Left forelimb (tissue), 1 donor: Measurements from ENCODE around the gene ITPR1.

Experiments used
- DNase-seq: peaks from one replicate; pipeline ENCODE4 v3.0.0-alpha.2; 2018; ENCODE audit warnings: low spot score

ITPR1 gene

GRCh38 chr3:4829031-4829394 lies 335.9 kb downstream of the ITPR1 start:
- no peak for DNase-seq

- no peak for DNase-seq
Measured at GRCh38 chr3:4830586-4830914, 337.4 kb downstream of the ITPR1 start.

- no peak for DNase-seq
Measured at GRCh38 chr3:4831580-4831950, 338.4 kb downstream of the ITPR1 start.

GRCh38 chr3:4833471-4833870 lies 340.3 kb downstream of the ITPR1 start:
- no peak for DNase-seq

- no peak for DNase-seq
Measured at GRCh38 chr3:4834403-4834866, 341.3 kb downstream of the ITPR1 start.

- no peak for DNase-seq
Measured at GRCh38 chr3:4835616-4836043, 342.5 kb downstream of the ITPR1 start.

- DNase-seq, result no peak
Measured at GRCh38 chr3:4836516-4836915, 343.4 kb downstream of the ITPR1 start.

- no peak for DNase-seq
Measured at GRCh38 chr3:4837374-4837930, 344.3 kb downstream of the ITPR1 start.

GRCh38 chr3:4838621-4839022 lies 345.5 kb downstream of the ITPR1 start:
- DNase-seq, result no peak

GRCh38 chr3:4839278-4839677 lies 346.1 kb downstream of the ITPR1 start:
- DNase-seq, result no peak

GRCh38 chr3:4841225-4841624 lies 348.1 kb downstream of the ITPR1 start:
- no peak for DNase-seq

- DNase-seq, result no peak
Measured at GRCh38 chr3:4841776-4842440, 348.8 kb downstream of the ITPR1 start.

- DNase-seq, result no peak
Measured at GRCh38 chr3:4843619-4844018, 350.5 kb downstream of the ITPR1 start.

- no peak for DNase-seq
Measured at GRCh38 chr3:4845882-4846281, 352.7 kb downstream of the ITPR1 start.

- DNase-seq, result no peak
Measured at GRCh38 chr3:4846543-4846942, 353.4 kb downstream of the ITPR1 start.

- no peak for DNase-seq
Measured at GRCh38 chr3:4848176-4848825, 355.2 kb downstream of the ITPR1 start.

- no peak for DNase-seq
Measured at GRCh38 chr3:4849136-4849535, 356.0 kb downstream of the ITPR1 start.

GRCh38 chr3:4849739-4850138 lies 356.6 kb downstream of the ITPR1 start:
- DNase-seq, result no peak

- DNase-seq, result no peak
Measured at GRCh38 chr3:4850211-4850927, 357.2 kb downstream of the ITPR1 start.

- DNase-seq, result no peak
Measured at GRCh38 chr3:4850928-4851265, 357.7 kb downstream of the ITPR1 start.

- no peak for DNase-seq
Measured at GRCh38 chr3:4852780-4853748, 359.9 kb downstream of the ITPR1 start.

GRCh38 chr3:4853749-4854140 lies 360.6 kb downstream of the ITPR1 start:
- no peak for DNase-seq
